Kidney epithelial cell (primary cell): ENCODE measurements around the gene GFPT1. TPM values are rescaled to one million over a fixed set of nuclear protein-coding genes. Genes with fewer than 3 reads are reported as not detected.

Source experiments
- DNase-seq: peaks from one replicate; pipeline ENCODE4 v3.0.0-alpha.2; 2010; ENCODE audit warnings: low read depth
- H3K27me3 ChIP-seq: 2 replicates; pipeline ENCODE4 v1.6.0; 2011; ENCODE audit warnings: low read length; ENCODE audit not compliant: control insufficient read depth, insufficient read depth
- H3K36me3 ChIP-seq: 2 replicates; pipeline ENCODE4 v1.5.1; 2011; ENCODE audit warnings: low read length; ENCODE audit not compliant: control insufficient read depth, insufficient read depth
- H3K4me3 ChIP-seq: 2 replicates; pipeline ENCODE4 v1.5.1; 2011; ENCODE audit warnings: low read depth, mild to moderate bottlenecking, control low read depth, low read length
- total RNA-seq: library from RNA; depleted of rRNA; stranded (reverse); fragments of >200 nt; gene quantifications from 2 replicates; pipeline ENCODE4 v1.2.3, GENCODE V29; 2015
- TF ChIP-seq, protein P1 (sequence below): IDR thresholded peaks from 2 replicates; pipeline ENCODE4 v1.5.1; 2011; ENCODE audit warnings: mild to moderate bottlenecking, moderate library complexity, low read length, control low read depth, inconsistent platforms; ENCODE audit not compliant: insufficient read depth, poor library complexity, severe bottlenecking

GFPT1 gene
- total RNA-seq, 1 donor from 2014 or later: 59.5 TPM

GRCh38 chr2:69383176-69383812 is 3.7 kb downstream of the GFPT1 start:
- TF ChIP-seq, protein P1, sequence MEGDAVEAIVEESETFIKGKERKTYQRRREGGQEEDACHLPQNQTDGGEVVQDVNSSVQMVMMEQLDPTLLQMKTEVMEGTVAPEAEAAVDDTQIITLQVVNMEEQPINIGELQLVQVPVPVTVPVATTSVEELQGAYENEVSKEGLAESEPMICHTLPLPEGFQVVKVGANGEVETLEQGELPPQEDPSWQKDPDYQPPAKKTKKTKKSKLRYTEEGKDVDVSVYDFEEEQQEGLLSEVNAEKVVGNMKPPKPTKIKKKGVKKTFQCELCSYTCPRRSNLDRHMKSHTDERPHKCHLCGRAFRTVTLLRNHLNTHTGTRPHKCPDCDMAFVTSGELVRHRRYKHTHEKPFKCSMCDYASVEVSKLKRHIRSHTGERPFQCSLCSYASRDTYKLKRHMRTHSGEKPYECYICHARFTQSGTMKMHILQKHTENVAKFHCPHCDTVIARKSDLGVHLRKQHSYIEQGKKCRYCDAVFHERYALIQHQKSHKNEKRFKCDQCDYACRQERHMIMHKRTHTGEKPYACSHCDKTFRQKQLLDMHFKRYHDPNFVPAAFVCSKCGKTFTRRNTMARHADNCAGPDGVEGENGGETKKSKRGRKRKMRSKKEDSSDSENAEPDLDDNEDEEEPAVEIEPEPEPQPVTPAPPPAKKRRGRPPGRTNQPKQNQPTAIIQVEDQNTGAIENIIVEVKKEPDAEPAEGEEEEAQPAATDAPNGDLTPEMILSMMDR: no peak
- H3K36me3 ChIP-seq: no peaks in the 10 kb centered on the region
- no peak for DNase-seq
- no peaks in the 10 kb centered on the region for H3K27me3 ChIP-seq
- no peak overlapping the region for H3K4me3 ChIP-seq

GRCh38 chr2:69382547-69382946 is 4.5 kb downstream of the GFPT1 start:
- Histone ChIP-seq H3K4me3 (no peak overlapping the region), H3K27me3 (no peaks in the 10 kb centered on the region), H3K36me3 (no peaks in the 10 kb centered on the region)
- TF ChIP-seq, protein P1: no peak
- no peak for DNase-seq

DNA sequence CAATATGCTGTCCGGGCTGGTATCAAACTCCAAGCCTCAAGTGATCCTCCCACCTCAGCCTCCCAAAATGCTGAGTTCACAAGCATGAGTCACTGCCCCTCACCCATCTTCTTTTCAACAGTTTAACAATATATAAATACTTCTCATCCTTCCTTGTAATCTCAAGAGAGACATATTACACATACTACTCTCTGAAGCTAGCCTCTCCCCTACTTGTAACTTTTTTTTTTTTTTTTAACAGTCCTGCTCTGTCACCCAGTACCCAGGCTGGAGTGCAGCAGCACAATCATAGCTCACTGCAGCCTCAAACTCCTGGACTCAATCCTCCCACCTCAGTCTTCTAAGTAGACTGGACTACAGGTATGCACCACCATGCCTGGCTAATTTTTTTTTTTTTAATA is 5.7 kb downstream of the GFPT1 start:
- TF ChIP-seq, protein P1: no peak
- Histone ChIP-seq H3K4me3 (no peak overlapping the region), H3K36me3 (no peaks in the 10 kb centered on the region), H3K27me3 (no peaks in the 10 kb centered on the region)
- DNase-seq: no peak

DNA sequence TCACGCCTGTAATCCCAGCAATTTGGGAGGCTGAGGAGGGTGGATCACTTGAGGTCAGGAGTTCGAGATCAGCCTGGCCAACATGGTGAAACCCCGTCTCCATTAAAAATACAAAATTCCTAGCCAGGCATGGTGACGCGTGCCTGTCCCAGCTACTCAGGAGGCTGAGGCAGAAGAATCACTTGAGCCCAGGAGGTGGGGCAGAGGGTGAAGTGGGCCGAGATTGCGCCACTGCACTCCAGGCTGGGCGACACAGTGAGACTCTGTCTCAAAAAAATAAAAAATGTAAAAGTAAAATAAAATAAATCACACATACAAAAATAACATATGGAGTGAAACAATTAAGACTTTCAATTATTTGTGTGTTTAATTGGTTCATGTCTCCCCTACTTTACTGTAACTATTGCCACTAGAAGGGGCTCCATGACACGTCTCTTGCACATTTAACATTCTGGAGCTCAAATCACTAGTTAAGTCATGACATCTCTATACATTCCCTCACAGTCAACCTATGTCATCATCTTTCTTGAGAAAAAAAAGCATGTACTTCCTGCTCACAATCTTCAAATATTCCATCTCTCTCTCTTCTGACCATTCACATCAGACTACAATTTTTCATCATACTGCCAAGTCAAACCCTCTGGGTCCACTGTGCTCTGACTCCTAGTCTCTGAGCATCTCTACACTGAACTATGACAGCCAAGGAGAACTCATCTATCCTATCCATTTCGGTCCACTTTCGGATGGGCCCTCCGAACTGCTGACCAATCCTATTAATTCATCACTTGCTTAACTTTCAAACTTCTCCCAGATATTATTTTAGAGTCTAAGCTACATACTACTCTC is 6.7 kb downstream of the GFPT1 start:
- Histone ChIP-seq H3K36me3 (no peaks in the 10 kb centered on the region), H3K27me3 (no peaks in the 10 kb centered on the region), H3K4me3 (no peak overlapping the region)
- TF ChIP-seq, protein P1: no peak
- no peak for DNase-seq

- no peak overlapping the region for H3K4me3 ChIP-seq
- no peaks in the 10 kb centered on the region for H3K27me3 ChIP-seq
- no peak for DNase-seq
- TF ChIP-seq, protein P1: no peak
- H3K36me3 ChIP-seq: no peaks in the 10 kb centered on the region
Measured at GRCh38 chr2:69376403-69376802, 10.6 kb downstream of the GFPT1 start.
